ENCODE data around the gene SLIT3. TPM values are rescaled to one million over a fixed set of nuclear protein-coding genes. Genes with fewer than 3 reads are reported as not detected.

SLIT3 gene
- total RNA-seq, 1 experiment from 2014 or later = 0.10 TPM

DNA sequence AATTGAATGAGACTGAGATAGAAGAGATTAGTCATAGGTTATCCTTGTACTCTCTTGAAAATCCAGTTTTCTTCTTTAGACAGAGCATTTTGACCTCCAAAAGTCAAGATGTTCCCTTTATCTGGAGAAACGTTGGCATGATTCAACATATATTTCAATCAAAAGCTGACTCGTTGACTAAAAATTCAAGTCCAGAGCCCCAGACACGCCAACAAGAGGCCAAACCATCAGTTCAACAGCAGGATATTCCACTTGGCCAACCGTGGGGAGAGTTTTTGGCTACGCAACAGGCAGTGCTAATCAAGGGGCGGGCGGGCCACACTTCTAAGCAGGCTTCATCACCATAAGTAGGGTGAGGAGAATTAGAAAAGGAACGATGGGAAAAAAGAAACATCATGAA lies 119.1 kb downstream of the SLIT3 start:
- Histone ChIP-seq H4K20me1 (ENCODE audit: insufficient read depth) (no peaks in the 10 kb centered on the region), H3K79me2 (ENCODE audit: insufficient read depth, low read length) (no peaks in the 10 kb centered on the region), H3K9me3 (ENCODE audit: control insufficient read depth in 1 of 2, insufficient read depth in 1 of 2, low read depth in 1 of 2, low read length in 2 of 2) (no peaks in the 10 kb centered on the region), H3K4me3 (replicated peaks in 1 of 2; ENCODE audit: low read depth in 1 of 2, low read length in 2 of 2) (no peak overlapping the region), H3K4me1 (ENCODE audit: control insufficient read depth in 1 of 2, insufficient read depth in 2 of 2, low read length in 2 of 2) (no peaks in the 10 kb centered on the region), H3K27ac (ENCODE audit: low read depth, low read length) (no peak overlapping the region), H3K9ac (ENCODE audit: low read length) (no peak overlapping the region), H3K27me3 (ENCODE audit: insufficient read depth, low read length) (peaks cover 32% of the 10 kb centered on the region), H2AFZ (ENCODE audit: low read depth, low read length, poor library complexity, severe bottlenecking) (no peak overlapping the region), H3K36me3 (ENCODE audit: control insufficient read depth in 1 of 2, insufficient read depth in 2 of 2, low read length in 2 of 2) (no peaks in the 10 kb centered on the region), H3K9me2 (ENCODE audit: insufficient read depth) (no peaks in the 10 kb centered on the region), H3K4me2 (ENCODE audit: low read length) (no peak overlapping the region)
- intact Hi-C loops (cut with micrococcal nuclease) = no loop called here
- TF ChIP-seq CEBPB (IDR thresholded peaks at IDR 0.05; ENCODE audit: low read depth) = no peak
- TF ChIP-seq RAD21 (IDR thresholded peaks at IDR 0.05; ENCODE audit: low read depth) = no peak
- TF ChIP-seq POLR2AphosphoS5 (IDR thresholded peaks at IDR 0.05; ENCODE audit: low read depth, low read length) = no peak
- TF ChIP-seq EZH2 (IDR thresholded peaks at IDR 0.05) = no peak
- no peak for TF ChIP-seq EZH2phosphoT487 (IDR thresholded peaks at IDR 0.05; ENCODE audit: borderline replicate concordance)
- no peak for TF ChIP-seq JUND (IDR thresholded peaks at IDR 0.05)
- TF ChIP-seq SRF (IDR thresholded peaks at IDR 0.05; ENCODE audit: low read depth) = no peak
- no peak for TF ChIP-seq YY1 (IDR thresholded peaks at IDR 0.05; ENCODE audit: extremely low read depth, insufficient replicate concordance, low read depth, low read length)
- TF ChIP-seq SP1 (IDR thresholded peaks at IDR 0.05; ENCODE audit: low read depth) = no peak
- CTCF ChIA-PET = no interaction called here
- ATAC-seq = no peak
- POLR2A ChIA-PET = no interaction called here
- RAD21 ChIA-PET (ENCODE audit: low non-redundant PET in 1 of 2, low total read pairs in 2 of 2, uncharacterized antibody in 2 of 2, unreplicated experiment in 2 of 2) = no interaction called here
- no TSS peak for BruUV-seq (replicated peaks)
- DNase-seq (ENCODE audit: low read depth, low spot score) = no peak

DNA sequence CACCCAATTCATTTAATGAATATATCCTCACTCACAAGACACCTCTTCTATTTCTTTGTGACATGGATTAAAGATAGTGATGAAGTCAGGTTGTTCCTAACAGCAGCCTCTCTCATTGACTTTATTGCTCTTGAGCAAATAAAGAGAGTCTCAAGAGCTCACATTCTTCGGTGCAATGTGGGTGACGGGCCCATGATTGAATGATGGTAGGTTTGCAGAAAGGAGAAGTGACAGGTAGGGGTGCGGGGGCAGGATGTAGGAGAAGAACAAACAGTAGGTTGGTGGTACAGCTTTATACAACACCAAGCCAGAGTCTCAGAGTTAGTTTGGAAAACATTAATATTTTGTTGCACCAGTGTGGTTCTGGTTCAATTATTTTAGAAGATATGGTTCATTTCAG lies 122.2 kb downstream of the SLIT3 start:
- H3K4me2 ChIP-seq (ENCODE audit: low read length) = no peak overlapping the region
- POLR2A ChIA-PET = no interaction called here
- H4K20me1 ChIP-seq (ENCODE audit: insufficient read depth) = no peaks in the 10 kb centered on the region
- no peak overlapping the region for H3K9ac ChIP-seq (ENCODE audit: low read length)
- CTCF ChIA-PET = no interaction called here
- intact Hi-C loops (cut with micrococcal nuclease) = no loop called here
- H3K27ac ChIP-seq (ENCODE audit: low read depth, low read length) = no peak overlapping the region
- H3K9me2 ChIP-seq (ENCODE audit: insufficient read depth) = no peaks in the 10 kb centered on the region
- H3K36me3 ChIP-seq (ENCODE audit: control insufficient read depth in 1 of 2, insufficient read depth in 2 of 2, low read length in 2 of 2) = no peaks in the 10 kb centered on the region
- no peaks in the 10 kb centered on the region for H3K79me2 ChIP-seq (ENCODE audit: insufficient read depth, low read length)
- no peak overlapping the region for H2AFZ ChIP-seq (ENCODE audit: low read depth, low read length, poor library complexity, severe bottlenecking)
- no peak for DNase-seq (ENCODE audit: low read depth, low spot score)
- H3K27me3 ChIP-seq (ENCODE audit: insufficient read depth, low read length) = peaks cover 16% of the 10 kb centered on the region
- no peaks in the 10 kb centered on the region for H3K4me1 ChIP-seq (ENCODE audit: control insufficient read depth in 1 of 2, insufficient read depth in 2 of 2, low read length in 2 of 2)
- no peaks in the 10 kb centered on the region for H3K9me3 ChIP-seq (ENCODE audit: control insufficient read depth in 1 of 2, insufficient read depth in 1 of 2, low read depth in 1 of 2, low read length in 2 of 2)
- no peak for ATAC-seq
- H3K4me3 ChIP-seq (replicated peaks in 1 of 2; ENCODE audit: low read depth in 1 of 2, low read length in 2 of 2) = no peak overlapping the region
- TF ChIP-seq FOSL1 (IDR thresholded peaks at IDR 0.05; ENCODE audit: low read depth) (no peak), SP1 (IDR thresholded peaks at IDR 0.05; ENCODE audit: low read depth) (no peak), ZNF274 (IDR thresholded peaks at IDR 0.05; ENCODE audit: low read depth, low read length) (no peak), EZH2 (IDR thresholded peaks at IDR 0.05) (no peak), CBX3 (IDR thresholded peaks at IDR 0.05; ENCODE audit: low read depth) (no peak), JUND (IDR thresholded peaks at IDR 0.05) (no peak), ZFX (IDR thresholded peaks at IDR 0.05) (no peak), POLR2A (IDR thresholded peaks at IDR 0.05; ENCODE audit: borderline replicate concordance, extremely low read depth, insufficient read depth, insufficient read length) (no peak), POLR2AphosphoS5 (IDR thresholded peaks at IDR 0.05; ENCODE audit: low read depth, low read length) (no peak), TCF7L2 (IDR thresholded peaks at IDR 0.05; ENCODE audit: borderline replicate concordance, extremely low read depth, insufficient read depth, insufficient read length) (no peak)
- TF ChIP-seq, protein P1, sequence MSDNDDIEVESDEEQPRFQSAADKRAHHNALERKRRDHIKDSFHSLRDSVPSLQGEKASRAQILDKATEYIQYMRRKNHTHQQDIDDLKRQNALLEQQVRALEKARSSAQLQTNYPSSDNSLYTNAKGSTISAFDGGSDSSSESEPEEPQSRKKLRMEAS (IDR thresholded peaks at IDR 0.05) = no peak
- TF ChIP-seq, protein P2, sequence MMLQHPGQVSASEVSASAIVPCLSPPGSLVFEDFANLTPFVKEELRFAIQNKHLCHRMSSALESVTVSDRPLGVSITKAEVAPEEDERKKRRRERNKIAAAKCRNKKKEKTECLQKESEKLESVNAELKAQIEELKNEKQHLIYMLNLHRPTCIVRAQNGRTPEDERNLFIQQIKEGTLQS (IDR thresholded peaks at IDR 0.05) = no peak
- BruUV-seq (replicated peaks) = no TSS peak
- RAD21 ChIA-PET (ENCODE audit: low non-redundant PET in 1 of 2, low total read pairs in 2 of 2, uncharacterized antibody in 2 of 2, unreplicated experiment in 2 of 2) = no interaction called here

All from HCT116 (cell line).